Measurements from ENCODE around the gene DLK1. TPM values are rescaled to one million over a fixed set of nuclear protein-coding genes. Genes with fewer than 3 reads are reported as not detected.

Gene DLK1
- total and polyA plus RNA-seq, 7 donors, result 0.36 to 1.2 (median 0.46) TPM; not detected in 4

DNA sequence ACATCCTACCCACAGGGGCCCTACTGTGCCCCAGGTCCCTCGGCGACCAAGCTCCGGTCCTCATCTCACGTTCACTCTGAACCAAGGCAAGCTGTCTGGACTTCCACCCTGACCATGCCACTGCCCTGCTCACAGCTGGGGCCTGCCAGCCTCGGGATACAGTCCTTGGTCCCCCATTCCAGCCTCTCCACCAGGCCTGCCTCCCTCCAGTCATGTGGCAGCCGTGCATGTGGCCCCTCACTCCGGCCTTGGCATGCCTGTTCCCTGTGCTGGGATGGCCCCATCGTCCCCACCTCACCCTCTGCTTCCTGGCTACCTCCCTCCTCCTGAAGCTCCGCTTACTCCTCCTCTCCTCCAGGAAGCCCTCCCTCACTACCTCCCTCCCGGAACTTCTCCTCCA is 38.6 kb upstream of the DLK1 start:
- H3K36me3 ChIP-seq, result no peaks in the 10 kb centered on the region
- 70 to 75% methylated on average over 10 of the region's 10 CpGs for WGBS, 2 donors
- no peak overlapping the region for H3K27ac ChIP-seq
- H3K9me3 ChIP-seq, result no peaks in the 10 kb centered on the region
- H3K4me3 ChIP-seq, result no peak overlapping the region
- TF ChIP-seq, protein P1, sequence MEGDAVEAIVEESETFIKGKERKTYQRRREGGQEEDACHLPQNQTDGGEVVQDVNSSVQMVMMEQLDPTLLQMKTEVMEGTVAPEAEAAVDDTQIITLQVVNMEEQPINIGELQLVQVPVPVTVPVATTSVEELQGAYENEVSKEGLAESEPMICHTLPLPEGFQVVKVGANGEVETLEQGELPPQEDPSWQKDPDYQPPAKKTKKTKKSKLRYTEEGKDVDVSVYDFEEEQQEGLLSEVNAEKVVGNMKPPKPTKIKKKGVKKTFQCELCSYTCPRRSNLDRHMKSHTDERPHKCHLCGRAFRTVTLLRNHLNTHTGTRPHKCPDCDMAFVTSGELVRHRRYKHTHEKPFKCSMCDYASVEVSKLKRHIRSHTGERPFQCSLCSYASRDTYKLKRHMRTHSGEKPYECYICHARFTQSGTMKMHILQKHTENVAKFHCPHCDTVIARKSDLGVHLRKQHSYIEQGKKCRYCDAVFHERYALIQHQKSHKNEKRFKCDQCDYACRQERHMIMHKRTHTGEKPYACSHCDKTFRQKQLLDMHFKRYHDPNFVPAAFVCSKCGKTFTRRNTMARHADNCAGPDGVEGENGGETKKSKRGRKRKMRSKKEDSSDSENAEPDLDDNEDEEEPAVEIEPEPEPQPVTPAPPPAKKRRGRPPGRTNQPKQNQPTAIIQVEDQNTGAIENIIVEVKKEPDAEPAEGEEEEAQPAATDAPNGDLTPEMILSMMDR (IDR thresholded peaks at IDR 0.05), result no peak
- no peak for TF ChIP-seq EP300 (IDR thresholded peaks at IDR 0.05)
- DNase-seq, result no peak
- intact Hi-C loops (cut with DNase I), result no loop called here
- no peaks in the 10 kb centered on the region for H3K4me1 ChIP-seq
- H3K27me3 ChIP-seq, result peaks cover 0 to 19% (median 0%) of the 10 kb centered on the region in 3 donors

DNA sequence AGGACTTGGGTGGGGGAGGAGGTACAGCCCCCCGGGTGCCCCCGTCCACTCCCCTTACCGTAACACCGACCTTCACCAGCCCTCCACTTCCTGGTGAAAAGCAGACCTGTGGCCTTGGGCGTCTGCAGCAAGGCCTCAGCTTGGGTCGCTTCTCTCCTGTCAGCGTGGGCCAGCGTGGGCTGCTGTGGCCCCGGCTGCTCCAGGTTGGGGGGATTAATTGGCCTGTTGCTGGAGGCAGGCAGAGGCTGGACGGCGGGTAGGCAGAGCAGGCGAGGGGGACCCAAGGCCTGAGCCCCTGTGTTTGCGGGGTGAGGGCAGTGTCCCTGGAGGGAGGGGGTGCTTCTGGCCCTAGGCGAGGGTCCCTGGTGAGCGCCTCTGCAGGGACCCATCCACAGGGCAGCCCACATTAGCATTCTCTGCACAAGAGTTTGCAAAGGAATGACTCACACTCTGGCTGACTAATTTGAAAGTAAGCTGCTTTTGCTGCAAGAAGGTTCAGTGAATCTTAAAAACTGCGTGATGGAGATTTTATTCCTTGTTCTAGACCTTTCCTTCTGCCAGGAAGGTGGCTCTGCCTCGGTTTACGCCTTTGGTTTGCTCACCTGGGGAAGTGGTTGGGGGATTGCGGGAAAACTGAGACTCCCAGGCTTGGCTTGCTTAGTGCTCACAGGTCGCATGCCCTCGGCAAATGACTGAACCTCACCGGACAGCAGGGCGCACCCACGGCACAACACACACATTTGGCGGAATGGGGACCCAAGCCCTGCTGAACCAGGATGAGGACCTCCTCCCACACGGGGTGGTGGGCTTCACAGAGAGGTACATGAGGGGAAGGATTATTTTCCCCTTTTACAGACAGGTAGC is 37.9 kb upstream of the DLK1 start:
- DNase-seq, result no peak
- peaks cover 0 to 25% (median 0%) of the 10 kb centered on the region in 3 donors for H3K27me3 ChIP-seq
- intact Hi-C loops (cut with DNase I), result no loop called here
- no peak overlapping the region for H3K27ac ChIP-seq
- no peaks in the 10 kb centered on the region for H3K36me3 ChIP-seq
- no peak overlapping the region for H3K4me3 ChIP-seq
- no peaks in the 10 kb centered on the region for H3K4me1 ChIP-seq
- WGBS, 2 donors, result 70 to 83% methylated on average over 26 of the region's 26 CpGs
- H3K9me3 ChIP-seq, result no peaks in the 10 kb centered on the region
- TF ChIP-seq, protein P1 (IDR thresholded peaks at IDR 0.05), result no peak
- TF ChIP-seq EP300 (IDR thresholded peaks at IDR 0.05), result no peak

DNA sequence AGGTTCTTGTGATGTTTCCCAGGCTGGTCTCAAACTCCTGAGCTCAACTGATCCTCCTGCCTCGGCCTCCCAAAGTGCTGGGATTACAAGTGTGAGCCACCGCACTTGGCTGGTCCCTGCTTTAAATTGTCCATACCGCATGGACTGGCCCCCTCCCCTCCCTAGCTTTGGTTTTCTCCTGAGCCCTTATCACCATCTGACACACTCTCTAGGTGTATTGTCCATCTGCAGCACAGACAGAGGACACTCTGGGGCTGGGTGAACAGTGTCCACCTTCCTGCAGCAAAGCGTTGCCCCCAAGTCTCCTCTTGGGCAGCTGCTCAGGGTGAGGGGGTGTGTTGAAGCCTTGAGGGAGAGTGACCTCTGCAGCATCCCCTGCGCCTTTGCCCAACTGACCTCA is 36.0 kb upstream of the DLK1 start:
- no peak for DNase-seq
- TF ChIP-seq, protein P1 (IDR thresholded peaks at IDR 0.05), result no peak
- TF ChIP-seq POLR2AphosphoS5 (IDR thresholded peaks at IDR 0.05) (no peak), EP300 (IDR thresholded peaks at IDR 0.05) (no peak), POLR2A (IDR thresholded peaks at IDR 0.05) (no peak)
- Histone ChIP-seq H3K9me3 (no peaks in the 10 kb centered on the region), H3K27ac (no peak overlapping the region), H3K4me3 (no peak overlapping the region), H3K4me1 (no peaks in the 10 kb centered on the region), H3K27me3 (peaks cover 0 to 25% (median 0%) of the 10 kb centered on the region in 3 donors), H3K36me3 (no peaks in the 10 kb centered on the region)
- WGBS, 2 donors, result 85 to 93% methylated on average over 5 of the region's 5 CpGs
- intact Hi-C loops (cut with DNase I), result no loop called here

DNA sequence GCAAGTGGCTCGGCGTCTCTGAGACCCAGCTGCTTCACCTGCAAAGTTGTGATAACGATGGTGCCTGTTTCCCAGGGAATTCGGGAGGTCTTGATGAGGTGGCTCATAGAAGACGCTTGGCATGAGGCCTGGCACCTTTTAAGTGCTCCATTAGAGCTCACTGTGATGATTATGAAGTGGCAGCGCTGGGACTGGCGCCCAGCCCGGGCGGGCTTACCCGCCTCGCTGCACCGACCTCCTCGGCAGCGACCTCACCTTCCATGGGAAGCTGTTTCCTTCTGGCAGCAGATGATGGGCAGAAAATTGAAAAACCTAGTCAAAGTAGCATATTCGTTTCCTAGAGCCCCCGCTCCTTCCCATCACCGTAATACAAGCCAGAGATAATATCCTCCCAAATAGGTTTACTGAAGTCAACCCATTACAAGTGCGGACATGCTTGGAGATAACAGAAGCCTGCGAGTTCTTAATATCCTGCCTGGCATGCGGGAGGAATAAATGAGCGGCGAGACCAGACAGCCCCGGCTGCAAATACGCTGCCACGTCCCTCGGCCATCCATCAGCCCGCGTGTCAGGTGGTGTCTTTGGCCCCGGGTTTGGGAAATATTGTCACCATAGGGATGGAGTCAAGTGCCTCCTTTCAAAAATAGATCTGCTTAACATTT is 35.2 kb upstream of the DLK1 start:
- WGBS, 2 donors, result 83 to 90% methylated on average over 29 of the region's 29 CpGs
- no peak overlapping the region for H3K4me3 ChIP-seq
- DNase-seq, result no peak
- TF ChIP-seq POLR2AphosphoS5 (IDR thresholded peaks at IDR 0.05), result no peak
- TF ChIP-seq EP300 (IDR thresholded peaks at IDR 0.05), result no peak
- TF ChIP-seq, protein P1 (IDR thresholded peaks at IDR 0.05), result no peak
- TF ChIP-seq POLR2A (IDR thresholded peaks at IDR 0.05), result no peak
- H3K36me3 ChIP-seq, result no peaks in the 10 kb centered on the region
- peaks cover 0 to 5% (median 0%) of the 10 kb centered on the region in 4 donors for H3K4me1 ChIP-seq
- no peaks in the 10 kb centered on the region for H3K9me3 ChIP-seq
- H3K27me3 ChIP-seq, result peaks cover 0 to 25% (median 0%) of the 10 kb centered on the region in 3 donors
- H3K27ac ChIP-seq, result no peak overlapping the region
- intact Hi-C loops (cut with DNase I), result no loop called here

All from sigmoid colon (tissue), 7 donors.